MCF 10A (cell line): Measurements from ENCODE around the gene MEIS2. TPM values are rescaled to one million over a fixed set of nuclear protein-coding genes. Genes with fewer than 3 reads are reported as not detected.

Source experiments
- BruUV-seq: library from RNA; stranded (reverse); fragments of 400-500 nt; replicated peaks from 2 replicates; lab custom pipeline; 2021; lab: Mats Ljungman, UMichigan
- CTCF ChIA-PET: fragments of 300-600 bp; sonication (Branson Sonifier 250); formaldehyde crosslinking; extraction: SDS; loops from one replicate; lab custom pipeline; 2021; ENCODE audit warnings: antibody characterized with exemption, inconsistent platforms; lab: Yijun Ruan, JAX
- POLR2A ChIA-PET: fragments of 300-600, 350-650 bp; sonication (Branson Sonifier 250); formaldehyde crosslinking; extraction: SDS; loops from one replicate; lab custom pipeline; 2020; ENCODE audit warnings: antibody characterized with exemption, inconsistent platforms; lab: Yijun Ruan, JAX
- DNase-seq: peaks from one replicate; pipeline ENCODE4 v3.0.0-alpha.2; 2018; ENCODE audit not compliant: unreplicated experiment
- H3K27ac Mint-ChIP-seq: one replicate; pipeline ENCODE4 v1.8.0; 2022; ENCODE audit warnings: mild to moderate bottlenecking, low read depth, mixed read lengths; ENCODE audit not compliant: unreplicated experiment
- H3K27me3 Mint-ChIP-seq: one replicate; pipeline ENCODE4 v1.8.0; 2022; ENCODE audit warnings: mixed read lengths; ENCODE audit not compliant: insufficient read depth, unreplicated experiment
- H3K36me3 Mint-ChIP-seq: one replicate; pipeline ENCODE4 v1.8.0; 2022; ENCODE audit warnings: mild to moderate bottlenecking, moderate library complexity, mixed read lengths; ENCODE audit not compliant: insufficient read depth, unreplicated experiment
- H3K4me1 Mint-ChIP-seq: one replicate; pipeline ENCODE4 v1.8.0; 2022; ENCODE audit warnings: mixed read lengths; ENCODE audit not compliant: insufficient read depth, unreplicated experiment
- H3K4me3 Mint-ChIP-seq: one replicate; pipeline ENCODE4 v1.8.0; 2022; ENCODE audit warnings: mild to moderate bottlenecking, moderate library complexity, mixed read lengths; ENCODE audit not compliant: unreplicated experiment
- H3K9me3 Mint-ChIP-seq: one replicate; pipeline ENCODE4 v1.8.0; 2022; ENCODE audit warnings: mixed read lengths; ENCODE audit not compliant: unreplicated experiment
- intact Hi-C: fragments of 100-400 bp; cut with micrococcal nuclease; formaldehyde crosslinking; loops from 2 replicates; pipeline ENCODE4 v1.14.1; 2022
- total RNA-seq: library from RNA; stranded (reverse); gene quantifications from 2 replicates; pipeline ENCODE4 v1.2.3, GENCODE V29; 2022
- TF ChIP-seq, protein P1 (sequence below): fragments of 200-600 bp; IDR thresholded peaks from one replicate; pipeline ENCODE4 v1.8.0; 2022; ENCODE audit warnings: antibody characterized with exemption, mild to moderate bottlenecking; ENCODE audit not compliant: unreplicated experiment

Gene MEIS2
- total RNA-seq, 1 experiment from 2014 or later = 6.9 TPM

- Mint-ChIP-seq H3K4me1 (no peaks in the 10 kb centered on the region), H3K27ac (no peak overlapping the region), H3K4me3 (no peak overlapping the region), H3K27me3 (no peaks in the 10 kb centered on the region), H3K36me3 (peaks cover 7% of the 10 kb centered on the region), H3K9me3 (no peaks in the 10 kb centered on the region)
- no TSS peak for BruUV-seq
- POLR2A ChIA-PET = no interaction called here
- no peak for DNase-seq
- intact Hi-C loops = no loop called here
- CTCF ChIA-PET = interaction anchor here (0.6 to 0.7 kb wide), 2 partner anchors 22 to 537 kb away, joined by 3 read pairs; no protein-coding TSS in a partner anchor
- TF ChIP-seq, protein P1, sequence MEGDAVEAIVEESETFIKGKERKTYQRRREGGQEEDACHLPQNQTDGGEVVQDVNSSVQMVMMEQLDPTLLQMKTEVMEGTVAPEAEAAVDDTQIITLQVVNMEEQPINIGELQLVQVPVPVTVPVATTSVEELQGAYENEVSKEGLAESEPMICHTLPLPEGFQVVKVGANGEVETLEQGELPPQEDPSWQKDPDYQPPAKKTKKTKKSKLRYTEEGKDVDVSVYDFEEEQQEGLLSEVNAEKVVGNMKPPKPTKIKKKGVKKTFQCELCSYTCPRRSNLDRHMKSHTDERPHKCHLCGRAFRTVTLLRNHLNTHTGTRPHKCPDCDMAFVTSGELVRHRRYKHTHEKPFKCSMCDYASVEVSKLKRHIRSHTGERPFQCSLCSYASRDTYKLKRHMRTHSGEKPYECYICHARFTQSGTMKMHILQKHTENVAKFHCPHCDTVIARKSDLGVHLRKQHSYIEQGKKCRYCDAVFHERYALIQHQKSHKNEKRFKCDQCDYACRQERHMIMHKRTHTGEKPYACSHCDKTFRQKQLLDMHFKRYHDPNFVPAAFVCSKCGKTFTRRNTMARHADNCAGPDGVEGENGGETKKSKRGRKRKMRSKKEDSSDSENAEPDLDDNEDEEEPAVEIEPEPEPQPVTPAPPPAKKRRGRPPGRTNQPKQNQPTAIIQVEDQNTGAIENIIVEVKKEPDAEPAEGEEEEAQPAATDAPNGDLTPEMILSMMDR = no peak
Measured at GRCh38 chr15:37037850-37038715, 62.3 kb downstream of the MEIS2 start.

GRCh38 chr15:37037071-37037655, 63.2 kb downstream of the MEIS2 start:
- no peaks in the 10 kb centered on the region for H3K9me3 Mint-ChIP-seq

GRCh38 chr15:37034835-37035748, 65.3 kb downstream of the MEIS2 start:
- H3K4me3 Mint-ChIP-seq = no peak overlapping the region
- H3K9me3 Mint-ChIP-seq = no peaks in the 10 kb centered on the region
- no TSS peak for BruUV-seq
- H3K4me1 Mint-ChIP-seq = no peaks in the 10 kb centered on the region
- no peak overlapping the region for H3K27ac Mint-ChIP-seq
- intact Hi-C loops = no loop called here
- CTCF ChIA-PET = interaction anchor here (0.6 to 1.3 kb wide), 2 partner anchors 151 to 1307 kb away, joined by 3 read pairs; no protein-coding TSS in a partner anchor
- TF ChIP-seq, protein P1 = no peak
- POLR2A ChIA-PET = interaction anchor here (0.6 to 1.1 kb wide), 2 partner anchors 29 to 249 kb away, joined by 3 read pairs; no protein-coding TSS in a partner anchor
- H3K36me3 Mint-ChIP-seq = peaks cover 7% of the 10 kb centered on the region
- H3K27me3 Mint-ChIP-seq = no peaks in the 10 kb centered on the region
- DNase-seq = no peak

More at GRCh38 chr15:37037071-37037655, 63.2 kb downstream of the MEIS2 start:
- intact Hi-C loops = no loop called here
- BruUV-seq = no TSS peak
- TF ChIP-seq, protein P1 = no peak
- Mint-ChIP-seq H3K27me3 (no peaks in the 10 kb centered on the region), H3K4me3 (no peak overlapping the region), H3K27ac (no peak overlapping the region), H3K36me3 (peaks cover 7% of the 10 kb centered on the region), H3K4me1 (no peaks in the 10 kb centered on the region)
- CTCF ChIA-PET = interaction anchor here (0.6 kb wide), 1 partner anchor 23 kb away, joined by 3 read pairs; no protein-coding TSS in a partner anchor
- no peak for DNase-seq
- POLR2A ChIA-PET = no interaction called here
